SK-N-SH treated with all-trans-retinoic acid at 6 μM for 48 hours (cell line): ENCODE measurements around the gene CPA5.

Experiments used
- ARNTL ChIP-seq: fragments of 450-650 bp; formaldehyde crosslinking; IDR thresholded peaks from 2 replicates; pipeline ENCODE4 v1.5.0; 2020; ENCODE audit warnings: low read depth, mild to moderate bottlenecking, moderate library complexity, borderline replicate concordance
- BACH2 ChIP-seq: fragments of 250-450 bp; sonication (Bioruptor Pico); IDR thresholded peaks from 2 replicates; pipeline ENCODE4 v1.9.0; 2021; ENCODE audit warnings: mild to moderate bottlenecking, borderline replicate concordance
- CREB5 ChIP-seq: fragments of 250-450 bp; sonication (Bioruptor Pico); IDR thresholded peaks from 2 replicates; pipeline ENCODE4 v1.5.1; 2020; ENCODE audit warnings: low read depth, mild to moderate bottlenecking, moderate library complexity
- TCF4 ChIP-seq: fragments of 250-450 bp; sonication (Bioruptor Pico); IDR thresholded peaks from 2 replicates; pipeline ENCODE4 v1.8.0; 2021; ENCODE audit warnings: mild to moderate bottlenecking, moderate library complexity, borderline replicate concordance
- TSHZ2 ChIP-seq: fragments of 250-450 bp; sonication (Bioruptor Pico); IDR thresholded peaks from 2 replicates; pipeline ENCODE4 v1.5.0; 2020; ENCODE audit warnings: mild to moderate bottlenecking, moderate library complexity
- ZFP3 ChIP-seq: fragments of 250-450 bp; sonication (Bioruptor Pico); IDR thresholded peaks from 2 replicates; pipeline ENCODE4 v1.5.0; 2020; ENCODE audit warnings: mild to moderate bottlenecking, moderate library complexity
- TF ChIP-seq, protein P1 (sequence below): fragments of 250-450 bp; sonication (Bioruptor Pico); IDR thresholded peaks from 2 replicates; pipeline ENCODE4 v1.8.0; 2020; ENCODE audit warnings: mild to moderate bottlenecking, moderate library complexity, borderline replicate concordance

DNA sequence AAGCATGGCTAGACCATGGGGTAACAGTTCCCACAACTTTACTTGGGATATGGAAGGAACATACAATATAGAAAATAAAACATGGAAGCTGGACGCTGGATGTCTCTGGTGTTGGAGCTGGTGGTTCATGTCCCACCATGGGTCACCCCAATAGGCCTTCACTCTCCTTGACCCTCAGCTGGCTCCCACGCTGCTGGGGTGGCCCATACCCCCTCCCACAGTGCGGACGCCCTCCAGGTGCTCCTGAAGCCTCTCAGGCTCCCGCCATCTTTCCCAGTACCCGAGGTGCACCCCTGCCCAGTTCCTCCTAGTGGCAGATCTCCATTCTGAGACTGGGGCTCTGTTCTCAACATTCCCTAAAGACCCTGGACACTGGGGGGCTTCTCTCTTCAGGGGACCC is 29.9 kb downstream of the CPA5 start:
- no peak for TF ChIP-seq ARNTL (CRISPR knock-in tag)
- TF ChIP-seq TCF4 (CRISPR knock-in tag), result no peak
- TF ChIP-seq TSHZ2 (CRISPR knock-in tag), result no peak
- TF ChIP-seq BACH2 (CRISPR knock-in tag), result no peak
- no peak for TF ChIP-seq ZFP3
- TF ChIP-seq, protein P1, sequence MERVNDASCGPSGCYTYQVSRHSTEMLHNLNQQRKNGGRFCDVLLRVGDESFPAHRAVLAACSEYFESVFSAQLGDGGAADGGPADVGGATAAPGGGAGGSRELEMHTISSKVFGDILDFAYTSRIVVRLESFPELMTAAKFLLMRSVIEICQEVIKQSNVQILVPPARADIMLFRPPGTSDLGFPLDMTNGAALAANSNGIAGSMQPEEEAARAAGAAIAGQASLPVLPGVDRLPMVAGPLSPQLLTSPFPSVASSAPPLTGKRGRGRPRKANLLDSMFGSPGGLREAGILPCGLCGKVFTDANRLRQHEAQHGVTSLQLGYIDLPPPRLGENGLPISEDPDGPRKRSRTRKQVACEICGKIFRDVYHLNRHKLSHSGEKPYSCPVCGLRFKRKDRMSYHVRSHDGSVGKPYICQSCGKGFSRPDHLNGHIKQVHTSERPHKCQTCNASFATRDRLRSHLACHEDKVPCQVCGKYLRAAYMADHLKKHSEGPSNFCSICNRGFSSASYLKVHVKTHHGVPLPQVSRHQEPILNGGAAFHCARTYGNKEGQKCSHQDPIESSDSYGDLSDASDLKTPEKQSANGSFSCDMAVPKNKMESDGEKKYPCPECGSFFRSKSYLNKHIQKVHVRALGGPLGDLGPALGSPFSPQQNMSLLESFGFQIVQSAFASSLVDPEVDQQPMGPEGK (CRISPR knock-in tag), result no peak
- TF ChIP-seq CREB5, result no peak
